HEK293 (cell line): Measurements from ENCODE around the gene GTSE1.

ENCODE experiments used
- CTCF ChIP-seq: fragments of 450-650 bp; formaldehyde crosslinking; IDR thresholded peaks from 2 replicates; pipeline ENCODE4 v1.5.1; 2016; ENCODE audit warnings: missing biosample characterization, missing genetic modification characterization
- PRDM4 ChIP-seq: fragments of 450-650 bp; formaldehyde crosslinking; IDR thresholded peaks from 2 replicates; pipeline ENCODE4 v1.5.1; 2017; ENCODE audit warnings: missing biosample characterization, missing genetic modification characterization
- ZFP41 ChIP-seq: fragments of 450-650 bp; formaldehyde crosslinking; IDR thresholded peaks from 2 replicates; pipeline ENCODE4 v1.5.1; 2016; ENCODE audit warnings: missing biosample characterization, missing genetic modification characterization, borderline replicate concordance
- ZNF112 ChIP-seq: fragments of 450-650 bp; formaldehyde crosslinking; IDR thresholded peaks from 2 replicates; pipeline ENCODE4 v1.5.0; 2017; ENCODE audit warnings: missing biosample characterization, missing genetic modification characterization
- ZNF146 ChIP-seq: fragments of 450-650 bp; formaldehyde crosslinking; IDR thresholded peaks from 2 replicates; pipeline ENCODE4 v1.5.1; 2016; ENCODE audit warnings: missing biosample characterization, missing genetic modification characterization
- ZNF501 ChIP-seq: fragments of 450-650 bp; formaldehyde crosslinking; IDR thresholded peaks from 2 replicates; pipeline ENCODE4 v1.5.1; 2016; ENCODE audit warnings: missing biosample characterization, missing genetic modification characterization
- ZNF677 ChIP-seq: fragments of 450-650 bp; IDR thresholded peaks from 2 replicates; pipeline ENCODE4 v1.5.0; 2018; ENCODE audit warnings: missing biosample characterization, mild to moderate bottlenecking, missing genetic modification characterization, moderate library complexity
- ZNF707 ChIP-seq: fragments of 450-650 bp; formaldehyde crosslinking; IDR thresholded peaks from 2 replicates; pipeline ENCODE4 v1.5.1; 2016; ENCODE audit warnings: missing biosample characterization, missing genetic modification characterization
- ZNF777 ChIP-seq: fragments of 450-650 bp; formaldehyde crosslinking; IDR thresholded peaks from 2 replicates; pipeline ENCODE4 v1.5.1; 2017; ENCODE audit warnings: missing biosample characterization, missing genetic modification characterization, borderline replicate concordance

- TF ChIP-seq CTCF (tag by site-specific recombination) (no peak), ZNF677 (tag by site-specific recombination) (no peak), ZNF501 (tag by site-specific recombination) (no peak), ZNF112 (tag by site-specific recombination) (no peak), ZNF777 (tag by site-specific recombination) (no peak), PRDM4 (tag by site-specific recombination) (no peak), ZNF707 (tag by site-specific recombination) (no peak), ZFP41 (tag by site-specific recombination) (no peak), ZNF146 (no peak)
Observed at GRCh38 chr22:46290843-46291785, 5.6 kb upstream of the GTSE1 start.
